HG03520 (cell line): ENCODE measurements around the gene ARHGAP24.
A peak's percentile ranks its signal among the peaks of the same experiment; 100 is the strongest.

Experiments
- ATAC-seq: cut with Tn5 transposase; IDR thresholded peaks from one replicate; pipeline ENCODE4 v1.9.1; 2021; ENCODE audit warnings: mild to moderate bottlenecking, moderate library complexity; ENCODE audit not compliant: unreplicated experiment

Gene ARHGAP24

GRCh38 chr4:85577307-85577706 is 102.4 kb downstream of the ARHGAP24 start:
- ATAC-seq = no peak

GRCh38 chr4:85579942-85580341 is 105.0 kb downstream of the ARHGAP24 start:
- ATAC-seq = no peak

GRCh38 chr4:85580489-85580888 is 105.5 kb downstream of the ARHGAP24 start:
- ATAC-seq = no peak

DNA sequence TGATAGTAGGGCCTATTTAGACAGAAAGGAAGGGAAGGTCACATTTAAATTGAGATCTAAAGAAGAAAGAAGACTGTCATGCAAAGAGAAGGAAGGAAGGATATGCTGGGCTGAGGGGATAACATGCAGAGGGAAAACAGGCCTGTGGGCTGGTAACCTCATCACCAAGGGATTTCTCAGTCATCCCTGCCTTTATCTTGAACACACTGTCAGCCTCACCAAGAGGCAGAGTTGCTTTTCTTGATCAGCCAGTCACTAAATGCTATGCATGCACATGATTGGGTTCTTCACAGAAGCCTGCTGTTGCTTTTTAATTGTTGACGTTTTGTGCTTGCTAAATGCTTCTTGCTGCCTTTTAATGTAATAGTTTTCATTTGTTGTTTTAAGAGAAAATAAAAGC is 113.0 kb downstream of the ARHGAP24 start:
- no peak for ATAC-seq

GRCh38 chr4:85591406-85592098 is 116.6 kb downstream of the ARHGAP24 start:
- no peak for ATAC-seq

GRCh38 chr4:85595098-85595775 is 120.3 kb downstream of the ARHGAP24 start:
- no peak for ATAC-seq

DNA sequence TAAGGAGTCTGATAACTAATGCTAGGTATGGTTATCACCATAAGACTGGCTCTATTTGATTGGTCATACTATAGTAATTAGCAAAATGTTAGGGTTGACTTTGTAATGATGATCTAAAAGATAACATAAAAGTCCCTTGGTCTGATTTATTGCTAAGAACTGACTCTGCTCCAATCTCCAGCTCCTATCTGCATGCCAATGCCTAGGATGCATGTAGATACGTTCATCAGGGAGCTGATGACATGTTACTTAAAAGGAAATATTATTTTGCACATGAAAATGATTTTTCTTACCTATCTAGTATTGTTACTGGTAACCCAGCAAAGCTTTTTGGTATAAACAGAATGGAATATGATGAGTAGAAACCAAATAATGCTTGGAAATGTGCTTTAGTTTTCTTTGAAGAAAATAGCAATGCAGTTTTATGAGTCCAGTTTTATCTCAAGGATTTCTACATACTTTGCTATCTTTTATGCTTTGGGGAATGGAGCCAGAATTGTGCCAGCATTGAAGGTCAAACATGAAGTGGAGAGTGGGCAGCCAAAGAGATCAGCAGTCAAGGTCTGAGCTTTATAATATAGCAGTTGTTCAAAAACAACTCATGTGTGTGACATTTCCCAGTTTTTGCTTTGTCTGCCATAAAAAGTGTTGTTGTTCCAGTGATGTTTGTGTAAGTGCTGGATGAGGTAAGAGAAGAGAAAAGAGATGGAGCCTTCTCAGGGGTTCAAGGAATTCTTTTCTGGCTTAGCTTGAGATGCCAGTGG is 121.0 kb downstream of the ARHGAP24 start:
- ATAC-seq = no peak

DNA sequence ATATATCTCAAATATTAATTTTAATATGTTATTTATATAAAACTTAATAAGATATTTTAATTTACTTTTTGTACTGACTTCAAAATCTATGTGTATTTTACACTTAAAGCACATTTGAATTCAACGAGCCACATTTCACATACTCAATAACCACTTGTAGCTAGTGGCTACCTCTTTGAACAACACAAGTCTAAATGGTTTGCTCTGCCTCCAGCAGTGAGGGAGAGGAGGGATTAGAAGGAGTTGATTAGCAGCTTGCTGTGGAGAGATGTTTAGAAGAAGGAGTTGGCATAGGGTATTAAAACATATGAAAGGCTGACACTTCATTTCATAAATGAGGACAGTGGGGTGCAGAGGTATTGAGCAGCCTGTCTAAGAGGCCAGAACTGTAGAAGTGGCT is 124.0 kb downstream of the ARHGAP24 start:
- no peak for ATAC-seq

DNA sequence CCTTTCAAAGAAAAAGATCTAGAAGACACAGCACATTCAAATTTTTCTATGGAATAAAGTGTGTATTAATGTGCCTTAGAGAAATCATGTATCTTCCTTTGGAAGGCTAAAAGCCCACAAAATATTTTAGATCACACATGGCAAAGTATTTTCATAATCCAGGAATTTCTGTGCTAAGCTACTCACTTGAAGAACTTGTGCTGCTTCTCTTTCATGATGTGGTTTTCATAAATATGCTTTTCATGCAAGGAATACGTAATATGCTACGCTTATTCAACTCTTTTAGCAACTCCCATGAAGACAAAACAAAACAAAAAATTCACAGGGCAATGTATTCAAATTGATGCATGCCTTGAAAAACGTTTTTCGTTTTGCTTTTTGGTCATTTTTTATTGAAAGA is 125.6 kb downstream of the ARHGAP24 start:
- no peak for ATAC-seq

- ATAC-seq = peak; percentile 57
Measured at GRCh38 chr4:85603437-85604336, 128.7 kb downstream of the ARHGAP24 start.

DNA sequence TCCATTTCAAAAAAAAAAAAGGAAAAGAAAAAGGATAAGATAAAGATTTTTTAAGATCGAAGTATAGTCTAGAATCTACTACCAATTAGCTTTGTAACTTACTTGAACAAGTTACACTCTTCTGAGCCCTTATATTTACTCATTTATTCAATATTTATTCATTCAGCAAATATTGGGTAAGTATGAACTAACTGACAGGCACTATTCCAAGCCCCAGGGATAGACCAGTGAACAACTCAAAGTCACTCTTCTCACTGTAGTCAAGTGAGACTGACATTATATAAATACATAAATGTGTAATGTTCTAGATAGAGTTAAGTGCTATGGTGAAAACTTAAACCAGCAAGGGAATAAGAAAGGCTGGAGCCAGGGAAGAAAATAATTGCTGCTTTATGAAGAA is 131.6 kb downstream of the ARHGAP24 start:
- no peak for ATAC-seq

DNA sequence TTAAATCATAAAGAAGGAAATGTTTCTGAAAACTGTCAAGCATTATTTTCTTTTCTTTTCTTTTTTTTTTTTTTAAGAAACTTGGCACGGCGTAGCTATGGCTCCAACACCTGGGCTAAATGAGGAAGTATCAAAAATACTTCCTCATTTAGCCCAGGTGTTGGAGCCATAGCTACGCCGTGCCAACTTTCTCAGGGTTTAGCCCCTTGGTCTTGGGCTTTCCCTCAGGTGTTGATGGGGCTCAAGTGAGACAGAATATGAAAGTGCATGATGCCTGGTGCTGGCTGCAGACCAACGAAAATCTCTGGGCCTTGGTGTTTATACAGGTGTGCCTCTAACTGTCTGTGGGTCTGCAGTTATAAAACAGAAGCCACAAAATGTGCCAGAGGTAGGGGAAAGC is 132.7 kb downstream of the ARHGAP24 start:
- ATAC-seq = peak; percentile 34

DNA sequence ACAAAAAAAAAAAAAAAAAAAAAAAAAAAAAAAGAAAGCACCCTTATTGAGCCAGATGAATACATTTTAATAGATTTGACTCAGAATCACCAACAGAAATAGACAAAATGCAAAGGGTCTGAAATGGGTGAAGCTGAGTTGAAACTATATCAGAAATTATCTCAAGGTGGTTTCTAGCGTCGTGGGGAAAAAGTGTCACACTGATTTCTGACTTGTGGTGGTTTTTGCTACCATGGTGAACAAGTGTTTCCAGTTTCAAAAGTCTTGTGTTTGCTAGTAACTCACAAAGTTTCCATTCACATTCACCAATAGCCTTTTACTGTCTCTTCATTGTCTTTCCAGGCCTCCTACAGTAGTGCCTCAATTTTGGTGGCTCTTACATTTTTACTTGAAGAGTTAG is 135.5 kb downstream of the ARHGAP24 start:
- ATAC-seq = peak; percentile 89

DNA sequence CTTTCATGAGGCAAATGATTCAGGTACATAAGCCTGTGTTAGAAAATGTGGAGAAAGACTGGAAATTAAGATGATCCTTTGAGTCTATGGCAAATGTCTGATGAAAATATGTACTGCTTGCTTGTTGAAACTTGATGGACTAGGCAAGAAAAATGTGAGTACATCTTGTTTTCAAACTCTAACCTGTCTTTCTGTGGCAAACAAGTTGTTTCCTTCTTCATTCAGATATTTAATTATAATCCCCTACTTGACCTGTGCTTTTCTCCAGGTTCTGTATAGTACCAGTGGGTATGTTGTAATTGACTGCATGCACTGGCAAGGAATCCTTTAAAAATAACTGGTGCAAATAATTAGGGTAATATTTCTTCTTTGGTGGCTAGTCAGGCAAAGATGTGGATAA is 136.7 kb downstream of the ARHGAP24 start:
- ATAC-seq = no peak

- ATAC-seq = no peak
Measured at GRCh38 chr4:85613901-85614300, 139.0 kb downstream of the ARHGAP24 start.

- no peak for ATAC-seq
Measured at GRCh38 chr4:85615952-85616351, 141.0 kb downstream of the ARHGAP24 start.

- no peak for ATAC-seq
Measured at GRCh38 chr4:85617202-85617601, 142.3 kb downstream of the ARHGAP24 start.

GRCh38 chr4:85632981-85633380 is 158.0 kb downstream of the ARHGAP24 start:
- no peak for ATAC-seq

DNA sequence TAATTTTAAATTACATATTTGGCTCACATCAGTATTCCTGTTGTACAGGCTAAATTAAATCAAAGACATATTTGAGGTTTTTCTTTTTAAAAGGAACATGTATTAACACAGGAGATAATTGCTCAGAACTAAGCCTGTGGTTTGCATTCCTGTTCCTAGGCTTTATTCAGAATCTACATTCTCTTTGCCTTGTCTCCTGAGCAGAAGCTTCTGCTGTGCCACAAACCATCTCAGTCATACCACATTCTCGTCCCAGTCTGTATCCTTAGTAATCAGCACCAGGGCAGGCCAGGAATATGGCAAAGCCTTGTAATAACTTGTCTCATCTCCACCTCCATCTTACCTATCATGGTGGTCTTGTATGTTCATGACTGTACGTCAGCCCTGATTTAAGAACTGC is 162.8 kb downstream of the ARHGAP24 start:
- no peak for ATAC-seq

- no peak for ATAC-seq
Measured at GRCh38 chr4:85639946-85640345, 165.0 kb downstream of the ARHGAP24 start.
